ENCODE data around the gene GCG.

Gene GCG

GRCh38 chr2:162106146-162106551 is 45.9 kb downstream of the GCG start:
- H3K79me2 ChIP-seq (ENCODE audit: insufficient read depth, low read depth): no peaks in the 10 kb centered on the region
- no peak overlapping the region for H3K4me3 ChIP-seq (IDR thresholded peaks at IDR 0.05; ENCODE audit: insufficient read depth, low read depth, low read length)
- H4K20me1 ChIP-seq (ENCODE audit: insufficient read depth): no peaks in the 10 kb centered on the region
- no peak for TF ChIP-seq CTCF (conservative IDR thresholded peaks at IDR 0.05; ENCODE audit: low read depth, low read length)
- H3K4me1 ChIP-seq (ENCODE audit: low read depth, poor library complexity, severe bottlenecking): no peaks in the 10 kb centered on the region
- H2AFZ ChIP-seq (ENCODE audit: low read depth): no peak overlapping the region
- H3K9ac ChIP-seq: no peak overlapping the region
- H3K36me3 ChIP-seq (ENCODE audit: insufficient read depth): no peaks in the 10 kb centered on the region
- no peak overlapping the region for H3K4me2 ChIP-seq
- no peaks in the 10 kb centered on the region for H3K27me3 ChIP-seq (ENCODE audit: insufficient read depth, low read depth)
- H3K27ac ChIP-seq: no peak overlapping the region

GRCh38 chr2:162103443-162104009 is 48.5 kb downstream of the GCG start:
- no peak for TF ChIP-seq CTCF (conservative IDR thresholded peaks at IDR 0.05; ENCODE audit: low read depth, low read length)
- H3K36me3 ChIP-seq (ENCODE audit: insufficient read depth): no peaks in the 10 kb centered on the region
- no peak overlapping the region for H3K4me3 ChIP-seq (IDR thresholded peaks at IDR 0.05; ENCODE audit: insufficient read depth, low read depth, low read length)

GRCh38 chr2:162100579-162100978 is 51.5 kb downstream of the GCG start:
- Histone ChIP-seq H3K4me2 (no peak overlapping the region), H3K27me3 (ENCODE audit: insufficient read depth, low read depth) (no peaks in the 10 kb centered on the region), H3K79me2 (ENCODE audit: insufficient read depth, low read depth) (no peaks in the 10 kb centered on the region), H2AFZ (ENCODE audit: low read depth) (no peak overlapping the region), H3K9ac (no peak overlapping the region), H3K36me3 (ENCODE audit: insufficient read depth) (no peaks in the 10 kb centered on the region), H4K20me1 (ENCODE audit: insufficient read depth) (no peaks in the 10 kb centered on the region), H3K4me1 (ENCODE audit: low read depth, poor library complexity, severe bottlenecking) (no peaks in the 10 kb centered on the region), H3K27ac (no peak overlapping the region), H3K4me3 (IDR thresholded peaks at IDR 0.05; ENCODE audit: insufficient read depth, low read depth, low read length) (no peak overlapping the region)
- no peak for TF ChIP-seq CTCF (conservative IDR thresholded peaks at IDR 0.05; ENCODE audit: low read depth, low read length)

More at GRCh38 chr2:162103443-162104009, 48.5 kb downstream of the GCG start:
- Histone ChIP-seq H3K27ac (no peak overlapping the region), H4K20me1 (ENCODE audit: insufficient read depth) (no peaks in the 10 kb centered on the region), H3K4me2 (no peak overlapping the region), H3K9ac (no peak overlapping the region), H2AFZ (ENCODE audit: low read depth) (no peak overlapping the region), H3K27me3 (ENCODE audit: insufficient read depth, low read depth) (no peaks in the 10 kb centered on the region), H3K4me1 (ENCODE audit: low read depth, poor library complexity, severe bottlenecking) (no peaks in the 10 kb centered on the region), H3K79me2 (ENCODE audit: insufficient read depth, low read depth) (no peaks in the 10 kb centered on the region)

GRCh38 chr2:162099836-162100235 is 52.2 kb downstream of the GCG start:
- no peaks in the 10 kb centered on the region for H4K20me1 ChIP-seq (ENCODE audit: insufficient read depth)
- no peak overlapping the region for H3K27ac ChIP-seq
- H3K27me3 ChIP-seq (ENCODE audit: insufficient read depth, low read depth): no peaks in the 10 kb centered on the region
- no peaks in the 10 kb centered on the region for H3K36me3 ChIP-seq (ENCODE audit: insufficient read depth)
- no peaks in the 10 kb centered on the region for H3K79me2 ChIP-seq (ENCODE audit: insufficient read depth, low read depth)
- no peak overlapping the region for H2AFZ ChIP-seq (ENCODE audit: low read depth)
- no peaks in the 10 kb centered on the region for H3K4me1 ChIP-seq (ENCODE audit: low read depth, poor library complexity, severe bottlenecking)
- TF ChIP-seq CTCF (conservative IDR thresholded peaks at IDR 0.05; ENCODE audit: low read depth, low read length): no peak
- no peak overlapping the region for H3K4me2 ChIP-seq
- no peak overlapping the region for H3K4me3 ChIP-seq (IDR thresholded peaks at IDR 0.05; ENCODE audit: insufficient read depth, low read depth, low read length)
- H3K9ac ChIP-seq: no peak overlapping the region

Data from KMS-11 (cell line).